Measurements from ENCODE around the gene SLC12A3. TPM values are rescaled to one million over a fixed set of nuclear protein-coding genes. Genes with fewer than 3 reads are reported as not detected.
A peak's percentile ranks its signal among the peaks of the same experiment; 100 is the strongest.

Gene SLC12A3
- total RNA-seq, 4 donors from 2014 or later: not detected

DNA sequence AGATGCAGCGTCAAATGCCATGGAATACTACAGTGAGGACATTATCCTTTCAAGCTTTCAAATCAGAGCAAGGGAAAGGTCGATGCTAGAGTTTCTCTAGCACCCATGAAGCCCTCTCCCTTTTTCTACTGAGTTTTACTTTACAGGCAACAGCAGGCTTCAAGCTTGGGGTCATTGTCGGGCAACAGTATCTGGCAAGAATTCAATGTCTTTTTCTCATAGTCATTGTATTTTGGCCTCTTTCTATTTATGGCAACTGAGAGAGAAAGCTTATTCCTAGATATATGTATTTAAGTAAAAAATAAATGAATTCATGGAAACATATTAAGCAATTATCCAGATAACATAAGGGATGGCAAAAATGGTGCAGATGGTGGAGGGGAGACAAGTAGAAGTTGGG is 96.4 kb downstream of the SLC12A3 start:
- Histone ChIP-seq H3K36me3 (no peaks in the 10 kb centered on the region), H3K27ac (no peak overlapping the region), H3K4me1 (peaks cover 0 to 50% (median 5%) of the 10 kb centered on the region in 3 donors), H3K27me3 (no peaks in the 10 kb centered on the region), H3K9me3 (no peaks in the 10 kb centered on the region), H3K4me3 (no peak overlapping the region)
- TF ChIP-seq EP300 (IDR thresholded peaks at IDR 0.05) (no peak), POLR2AphosphoS5 (IDR thresholded peaks at IDR 0.05) (no peak), POLR2A (IDR thresholded peaks at IDR 0.05) (no peak)
- 42 to 60% methylated on average over 2 to 3 of the region's 3 CpGs for WGBS, 2 donors (ENCODE audit: low coverage in 1 of 2)
- ATAC-seq: no peak

DNA sequence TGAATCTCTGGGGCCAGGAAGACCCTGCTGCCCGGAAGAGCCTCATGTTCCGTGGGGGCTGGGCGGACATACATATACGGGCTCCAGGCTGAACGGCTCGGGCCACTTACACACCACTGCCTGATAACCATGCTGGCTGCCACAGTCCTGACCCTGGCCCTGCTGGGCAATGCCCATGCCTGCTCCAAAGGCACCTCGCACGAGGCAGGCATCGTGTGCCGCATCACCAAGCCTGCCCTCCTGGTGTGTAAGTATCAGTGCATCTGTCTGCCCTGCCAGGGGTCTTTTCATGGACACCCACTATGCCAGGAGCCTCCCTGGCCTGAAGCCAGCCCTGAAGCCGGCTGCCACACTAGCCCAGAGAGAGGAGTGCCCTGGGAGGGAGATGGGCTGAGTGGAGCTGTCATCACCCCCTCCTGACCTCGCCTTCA is 96.9 kb downstream of the SLC12A3 start, which contains the start of gene CETP:
Gene CETP (plus strand): TSS at position 100 of the 431 bp plus-strand sequence. CDS start 30 bp downstream, at position 130.
- TF ChIP-seq, protein P1, sequence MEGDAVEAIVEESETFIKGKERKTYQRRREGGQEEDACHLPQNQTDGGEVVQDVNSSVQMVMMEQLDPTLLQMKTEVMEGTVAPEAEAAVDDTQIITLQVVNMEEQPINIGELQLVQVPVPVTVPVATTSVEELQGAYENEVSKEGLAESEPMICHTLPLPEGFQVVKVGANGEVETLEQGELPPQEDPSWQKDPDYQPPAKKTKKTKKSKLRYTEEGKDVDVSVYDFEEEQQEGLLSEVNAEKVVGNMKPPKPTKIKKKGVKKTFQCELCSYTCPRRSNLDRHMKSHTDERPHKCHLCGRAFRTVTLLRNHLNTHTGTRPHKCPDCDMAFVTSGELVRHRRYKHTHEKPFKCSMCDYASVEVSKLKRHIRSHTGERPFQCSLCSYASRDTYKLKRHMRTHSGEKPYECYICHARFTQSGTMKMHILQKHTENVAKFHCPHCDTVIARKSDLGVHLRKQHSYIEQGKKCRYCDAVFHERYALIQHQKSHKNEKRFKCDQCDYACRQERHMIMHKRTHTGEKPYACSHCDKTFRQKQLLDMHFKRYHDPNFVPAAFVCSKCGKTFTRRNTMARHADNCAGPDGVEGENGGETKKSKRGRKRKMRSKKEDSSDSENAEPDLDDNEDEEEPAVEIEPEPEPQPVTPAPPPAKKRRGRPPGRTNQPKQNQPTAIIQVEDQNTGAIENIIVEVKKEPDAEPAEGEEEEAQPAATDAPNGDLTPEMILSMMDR (IDR thresholded peaks at IDR 0.05): no peak
- TF ChIP-seq POLR2AphosphoS5 (IDR thresholded peaks at IDR 0.05): no peak
- no peak for TF ChIP-seq EP300 (IDR thresholded peaks at IDR 0.05)
- TF ChIP-seq POLR2A (IDR thresholded peaks at IDR 0.05): no peak
- H3K27ac ChIP-seq: no peak within 1 kb of the TSS
- peaks cover 0 to 51% (median 5%) of the 10 kb centered on the region in 3 donors for H3K4me1 ChIP-seq
- no peaks in the 10 kb centered on the region for H3K36me3 ChIP-seq
- no peak within 1 kb of the TSS for H3K4me3 ChIP-seq
- no peaks in the 10 kb centered on the region for H3K9me3 ChIP-seq
- no peak for ATAC-seq
- no peaks in the 10 kb centered on the region for H3K27me3 ChIP-seq
- WGBS, 2 donors (ENCODE audit: low coverage in 1 of 2): 80% methylated on average over 6 of the region's 12 CpGs; no CpG with 5 or more reads in 1 of the 2 donors

DNA sequence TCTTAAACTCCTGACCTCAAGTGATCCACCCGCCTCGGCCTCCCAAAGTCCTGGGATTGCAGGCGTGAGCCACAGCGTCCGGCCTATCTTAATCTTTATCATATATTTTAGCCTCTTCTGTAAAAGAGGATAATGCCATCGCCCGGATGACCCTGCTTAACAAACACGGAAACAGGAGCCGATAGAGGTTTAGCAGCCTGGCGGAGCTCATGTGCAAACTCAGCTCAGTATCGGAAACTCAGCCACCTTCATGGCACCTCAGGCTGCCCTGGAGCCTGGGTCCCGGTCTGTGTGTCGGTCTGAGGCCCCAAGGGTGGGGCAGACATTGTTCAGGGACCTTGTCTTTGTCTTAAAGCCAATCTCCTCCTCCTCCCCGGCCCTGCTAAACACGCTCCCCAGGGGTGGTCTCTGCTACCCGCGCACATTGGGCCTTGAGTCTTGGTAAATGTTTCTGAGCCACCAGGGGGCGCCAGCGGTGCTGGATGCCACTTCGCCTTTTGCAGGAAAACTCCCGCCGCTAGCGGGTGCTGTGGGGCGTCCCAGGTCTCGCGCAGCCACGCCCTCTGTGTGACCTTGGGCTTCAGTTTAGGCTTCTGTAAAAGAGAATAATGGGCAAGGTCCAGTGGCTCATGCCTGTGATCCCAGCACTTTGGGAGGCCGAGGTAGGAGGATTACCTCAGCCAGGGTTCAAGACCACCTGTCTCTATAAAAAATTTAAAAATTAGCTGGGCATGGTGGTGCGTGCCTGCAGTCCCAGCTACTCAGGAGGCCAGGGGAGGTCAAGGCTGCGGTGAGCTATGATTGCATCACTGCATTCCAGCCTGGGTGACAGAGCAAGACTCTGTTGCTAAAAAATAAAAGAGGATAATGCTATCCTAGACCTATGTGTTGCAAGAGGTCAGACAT is 99.5 kb downstream of the SLC12A3 start:
- Histone ChIP-seq H3K4me1 (peaks cover 0 to 48% (median 5%) of the 10 kb centered on the region in 3 donors), H3K9me3 (no peaks in the 10 kb centered on the region), H3K36me3 (no peaks in the 10 kb centered on the region), H3K27me3 (no peaks in the 10 kb centered on the region), H3K4me3 (no peak overlapping the region), H3K27ac (no peak overlapping the region)
- WGBS, 2 donors (ENCODE audit: low coverage in 1 of 2): 46 to 52% methylated on average over 6 to 17 of the region's 30 CpGs
- no peak for TF ChIP-seq EP300 (IDR thresholded peaks at IDR 0.05)
- TF ChIP-seq, protein P1 (IDR thresholded peaks at IDR 0.05): peak in 3 of 4 experiments; percentile 67 to 81 (median 71)
- peak; percentile 69 for ATAC-seq

Small RNAs within 50 kb of the gene (small RNA-seq; reads per million reads assigned to genes)
- gene MIR138-2: 0 to 0.62 (median 0.06) reads per million in 4 donors

Other genes starting within 250 kb of the SLC12A3 start
- gene MT1E, start 239.4 kb upstream of the SLC12A3 start, total RNA-seq: 100 to 1,000 TPM; 101 to 194 (median 144) TPM
- 10 to 100 TPM in 2 of 4 donors, 1 to 10 TPM in 2; 2.6 to 36.9 (median 6.9) TPM for gene MT1M, start 232.5 kb upstream of the SLC12A3 start, total RNA-seq
- gene MT1A, start 226.5 kb upstream of the SLC12A3 start, total RNA-seq: 100 to 1,000 TPM in 1 of 4 donors, 10 to 100 TPM in 1, 1 to 10 TPM in 1, not detected in 1; 9.9 to 171 (median 25.5) TPM
- not detected for gene MT1B, start 213.3 kb upstream of the SLC12A3 start, total RNA-seq
- 1 to 10 TPM in 2 of 4 donors, not detected in 2; 1.7 to 4.6 TPM for gene MT1F, start 207.2 kb upstream of the SLC12A3 start, total RNA-seq
- gene MT1G, start 197.1 kb upstream of the SLC12A3 start, total RNA-seq: 10 to 100 TPM in 3 of 4 donors, not detected in 1; 16.0 to 40.0 (median 21.6) TPM
- gene MT1H, start 195.4 kb upstream of the SLC12A3 start, total RNA-seq: not detected
- gene MT1X, start 182.7 kb upstream of the SLC12A3 start, total RNA-seq: 100 to 1,000 TPM; 265 to 685 (median 330) TPM
- gene NUP93, start 135.1 kb upstream of the SLC12A3 start, total RNA-seq: 10 to 100 TPM; 37.6 to 39.3 (median 38.9) TPM
- gene HERPUD1, start 66.9 kb downstream of the SLC12A3 start, total RNA-seq: 10 to 100 TPM; 41.2 to 87.5 (median 79.1) TPM
- gene CETP, start 96.7 kb downstream of the SLC12A3 start, total RNA-seq: 1 to 10 TPM in 1 of 4 donors, not detected in 3; 1.6 TPM
- gene NLRC5, start 124.3 kb downstream of the SLC12A3 start, total RNA-seq: 10 to 100 TPM; 11.1 to 39.7 (median 16.3) TPM
- 10 to 100 TPM; 18.0 to 38.7 (median 27.8) TPM for gene CPNE2, start 227.4 kb downstream of the SLC12A3 start, total RNA-seq

All from gastroesophageal sphincter (tissue), 4 donors.